Esophagus squamous epithelium (tissue), 5 donors: ENCODE measurements around the gene PCDH9. TPM values are rescaled to one million over a fixed set of nuclear protein-coding genes. Genes with fewer than 3 reads are reported as not detected.

ENCODE experiments used
- DNase-seq: peaks from one replicate; lab custom pipeline; 2025; lab: John Stamatoyannopoulos, UW
- H3K27ac ChIP-seq, 4 donors: fragments of 200-600 bp; sonication (generic); one replicate each; pipeline ENCODE4 v1.5.1; 2016 to 2019; ENCODE audit warnings: mild to moderate bottlenecking in 1 of 4
- H3K27me3 ChIP-seq, 4 donors: fragments of 200-600 bp; sonication (generic); 1 replicate in 3 of 4; 2 replicates in 1 of 4; pipeline versions ENCODE4 v1.5.1 to v1.6.0; 2017 to 2021; ENCODE audit warnings: antibody characterized with exemption in 1 of 4
- H3K36me3 ChIP-seq, 3 donors: fragments of 200-600 bp; sonication (generic); one replicate each; pipeline ENCODE4 v1.5.1; 2016 to 2019
- H3K4me1 ChIP-seq, 3 donors: fragments of 200-600 bp; sonication (generic); one replicate each; pipeline ENCODE4 v1.5.1; 2017 to 2019
- H3K4me3 ChIP-seq, 4 donors: fragments of 200-600 bp; sonication (generic); 1 replicate in 3 of 4; 2 replicates in 1 of 4; pipeline ENCODE4 v1.5.1; 2016 to 2019; ENCODE audit warnings: mild to moderate bottlenecking in 2 of 4, moderate library complexity in 1 of 4
- H3K9me3 ChIP-seq, 3 donors: fragments of 200-600 bp; sonication (generic); one replicate each; pipeline ENCODE4 v1.5.1; 2016 to 2019
- CTCF ChIP-seq, 6 experiments: fragments of 450-650 bp in 4 of 6; fragments of 200-600 bp in 2 of 6; sonication (generic) in 2 of 6; IDR thresholded peaks; one replicate each; pipeline ENCODE4 v1.5.1; 2016 to 2019; ENCODE audit warnings: antibody characterized with exemption in 6 of 6, mild to moderate bottlenecking in 4 of 6, moderate library complexity in 4 of 6
- POLR2A ChIP-seq, 4 donors: fragments of 450-650 bp; IDR thresholded peaks; one replicate each; pipeline ENCODE4 v1.6.1; 2017; ENCODE audit warnings: antibody characterized with exemption in 4 of 4, mild to moderate bottlenecking in 4 of 4, moderate library complexity in 3 of 4
- WGBS, 2 donors: methylation state at CpG; one replicate each; pipeline ENCODE4 v1.1.5; 2018; 5-methylcytosine and 5-hydroxymethylcytosine counted together
- intact Hi-C: fragments of 100-400 bp; cut with DNase I; formaldehyde crosslinking; loops from one replicate; pipeline ENCODE4 v1.15.0; 2022
- total RNA-seq, 4 donors: library from RNA; depleted of rRNA; stranded (reverse); fragments of >200 nt; gene quantifications; one replicate each; pipeline ENCODE4 v1.1.0, GENCODE V29; 2016
- donor health status: DM: yes; HTN: yes; CAD: no.

PCDH9 gene
- total RNA-seq, 4 donors from 2014 or later: 0.04 to 1.9 (median 0.45) TPM

- no peaks in the 10 kb centered on the region for H3K9me3 ChIP-seq
- WGBS, 2 donors: 41 to 67% methylated on average over 1 of the region's 1 CpG
- no peaks in the 10 kb centered on the region for H3K4me1 ChIP-seq
- no peak overlapping the region for H3K27ac ChIP-seq
- intact Hi-C loops: no loop called here
- no peak for DNase-seq
- H3K27me3 ChIP-seq: no peaks in the 10 kb centered on the region
- H3K36me3 ChIP-seq: no peaks in the 10 kb centered on the region
- no peak for TF ChIP-seq CTCF (IDR thresholded peaks at IDR 0.05)
- no peak for TF ChIP-seq POLR2A (IDR thresholded peaks at IDR 0.05)
- no peak overlapping the region for H3K4me3 ChIP-seq
These were observed 47.0 kb downstream of the PCDH9 start for GRCh38 chr13:67183151-67183550.

- no peak for DNase-seq
- H3K9me3 ChIP-seq: no peaks in the 10 kb centered on the region
- no peaks in the 10 kb centered on the region for H3K27me3 ChIP-seq
- intact Hi-C loops: no loop called here
- TF ChIP-seq POLR2A (IDR thresholded peaks at IDR 0.05) (no peak), CTCF (IDR thresholded peaks at IDR 0.05) (no peak)
- H3K36me3 ChIP-seq: no peaks in the 10 kb centered on the region
- no peaks in the 10 kb centered on the region for H3K4me1 ChIP-seq
- no peak overlapping the region for H3K27ac ChIP-seq
- no peak overlapping the region for H3K4me3 ChIP-seq
- WGBS, 2 donors: 68 to 76% methylated on average over 2 of the region's 2 CpGs
These were observed 54.2 kb downstream of the PCDH9 start for GRCh38 chr13:67175836-67176459.

- WGBS, 2 donors: 40 to 46% methylated on average over 2 of the region's 2 CpGs
- Histone ChIP-seq H3K27me3 (peaks cover 0 to 9% (median 0%) of the 10 kb centered on the region in 4 donors), H3K36me3 (no peaks in the 10 kb centered on the region), H3K27ac (no peak overlapping the region), H3K4me3 (no peak overlapping the region), H3K4me1 (no peaks in the 10 kb centered on the region), H3K9me3 (no peaks in the 10 kb centered on the region)
- intact Hi-C loops: no loop called here
- TF ChIP-seq POLR2A (IDR thresholded peaks at IDR 0.05): no peak
- no peak for TF ChIP-seq CTCF (IDR thresholded peaks at IDR 0.05)
- DNase-seq: no peak
These were observed 61.8 kb downstream of the PCDH9 start for GRCh38 chr13:67168384-67168783.

GRCh38 chr13:67167420-67167819, 62.7 kb downstream of the PCDH9 start:
- Histone ChIP-seq H3K4me3 (no peak overlapping the region), H3K4me1 (no peaks in the 10 kb centered on the region), H3K27me3 (peaks cover 0 to 9% (median 0%) of the 10 kb centered on the region in 4 donors), H3K27ac (no peak overlapping the region), H3K9me3 (no peaks in the 10 kb centered on the region), H3K36me3 (no peaks in the 10 kb centered on the region)
- 75 to 76% methylated on average over 1 of the region's 1 CpG for WGBS, 2 donors
- intact Hi-C loops: no loop called here
- DNase-seq: no peak
- TF ChIP-seq POLR2A (IDR thresholded peaks at IDR 0.05) (no peak), CTCF (IDR thresholded peaks at IDR 0.05) (no peak)

- no peak overlapping the region for H3K4me3 ChIP-seq
- H3K36me3 ChIP-seq: no peaks in the 10 kb centered on the region
- H3K9me3 ChIP-seq: no peaks in the 10 kb centered on the region
- H3K27ac ChIP-seq: no peak overlapping the region
- H3K27me3 ChIP-seq: peaks cover 0 to 38% (median 0%) of the 10 kb centered on the region in 4 donors
- no peaks in the 10 kb centered on the region for H3K4me1 ChIP-seq
- TF ChIP-seq POLR2A (IDR thresholded peaks at IDR 0.05): no peak
- no peak for TF ChIP-seq CTCF (IDR thresholded peaks at IDR 0.05)
- intact Hi-C loops: no loop called here
- WGBS, 2 donors: 84 to 91% methylated on average over 3 of the region's 3 CpGs
- DNase-seq: no peak
These were observed 69.0 kb downstream of the PCDH9 start for GRCh38 chr13:67161176-67161575.
